Effector memory CD8-positive, alpha-beta T cell (primary cell): ENCODE data around the gene FAM3C.
"Not testable (repeated sequence)": the region's sequence is repeated elsewhere in the genome, so short reads cannot be mapped to it uniquely, and the experiment has no call there.

ENCODE experiments used
- ATAC-seq: fragments of 150-1000 bp; cut with Tn5 transposase; replicated peaks from 2 replicates; pipeline ENCODE4 v1.10.0; 2021; ENCODE audit warnings: mild to moderate bottlenecking, moderate library complexity
- DNase-seq, 3 experiments: peaks; one replicate each; pipeline ENCODE4 v3.0.0; 2021
- H3K27ac Mint-ChIP-seq, 2 donors: one replicate each; pipeline ENCODE4 v1.8.0; 2022; ENCODE audit warnings: mild to moderate bottlenecking in 2 of 2, mixed read lengths in 2 of 2, moderate library complexity in 2 of 2
- H3K27me3 Mint-ChIP-seq, 2 donors: one replicate each; pipeline ENCODE4 v1.8.0; 2022; ENCODE audit warnings: mixed read lengths in 2 of 2
- H3K36me3 Mint-ChIP-seq: one replicate; pipeline ENCODE4 v1.8.0; 2022; ENCODE audit warnings: mild to moderate bottlenecking, moderate library complexity, mixed read lengths; ENCODE audit not compliant: insufficient read depth
- H3K4me1 Mint-ChIP-seq, 2 donors: one replicate each; pipeline ENCODE4 v1.8.0; 2022; ENCODE audit warnings: low read depth in 2 of 2, mixed read lengths in 2 of 2
- H3K4me3 Mint-ChIP-seq, 2 donors: one replicate each; pipeline ENCODE4 v1.8.0; 2022; ENCODE audit warnings: mild to moderate bottlenecking in 2 of 2, mixed read lengths in 2 of 2, moderate library complexity in 2 of 2
- H3K9me3 Mint-ChIP-seq, 2 donors: one replicate each; pipeline ENCODE4 v1.8.0; 2022; ENCODE audit warnings: mixed read lengths in 2 of 2
- total RNA-seq, 9 experiments: gene quantifications; one replicate each; lab custom pipeline; 2026; lab: John Stamatoyannopoulos, UW

Gene FAM3C
- 11.8 to 41.9 (median 18.9) reads per million in 9 experiments for total RNA-seq

GRCh38 chr7:121395961-121396757, at the start of gene FAM3C:
Gene FAM3C, minus strand, starts transcription at chr7:121396308. Its CDS starts 13,339 bp downstream, at chr7:121382969.
- Mint-ChIP-seq H3K4me1 (peaks cover 15 to 18% of the 10 kb centered on the region in 2 donors), H3K27ac (peak within 1 kb of the TSS; percentile 65 to 82), H3K36me3 (peaks cover 13% of the 10 kb centered on the region), H3K9me3 (no peaks in the 10 kb centered on the region), H3K27me3 (no peaks in the 10 kb centered on the region), H3K4me3 (peak within 1 kb of the TSS; percentile 82 to 84)
- peak; percentile 67 to 75 (median 71) for DNase-seq
- peak; percentile 79 for ATAC-seq

- H3K27me3 Mint-ChIP-seq: no peaks in the 10 kb centered on the region
- ATAC-seq (peak; percentile 96), DNase-seq (peak; percentile 6 to 57 (median 46))
- H3K36me3 Mint-ChIP-seq: peaks cover 6% of the 10 kb centered on the region
- H3K4me3 Mint-ChIP-seq: peak overlapping the region in 1 of 2 donors; percentile 17
- peak overlapping the region; percentile 66 to 78 for H3K27ac Mint-ChIP-seq
- peaks cover 20 to 36% of the 10 kb centered on the region in 2 donors for H3K4me1 Mint-ChIP-seq
- H3K9me3 Mint-ChIP-seq: no peaks in the 10 kb centered on the region
Measured at GRCh38 chr7:121442845-121443244, 46.7 kb upstream of the FAM3C start.

- Mint-ChIP-seq H3K27me3 (no peaks in the 10 kb centered on the region), H3K4me1 (peaks cover 21 to 39% of the 10 kb centered on the region in 2 donors), H3K4me3 (peak overlapping the region; percentile 57 to 59), H3K27ac (peak overlapping the region; percentile 66 to 78), H3K9me3 (no peaks in the 10 kb centered on the region), H3K36me3 (peaks cover 6% of the 10 kb centered on the region)
- DNase-seq (no peak), ATAC-seq (peak; percentile 16)
Measured at GRCh38 chr7:121440857-121441503, 44.9 kb upstream of the FAM3C start.

GRCh38 chr7:121438043-121438955, 42.2 kb upstream of the FAM3C start:
- Mint-ChIP-seq H3K4me3 (peak overlapping the region; percentile 73 to 76), H3K4me1 (peaks cover 21 to 39% of the 10 kb centered on the region in 2 donors), H3K27ac (peak overlapping the region; percentile 89 to 91)
- ATAC-seq (peak; percentile 13), DNase-seq (peak; percentile 61 to 65 (median 64))
- not testable (repeated sequence) for H3K9me3 Mint-ChIP-seq, H3K36me3 Mint-ChIP-seq, H3K27me3 Mint-ChIP-seq

GRCh38 chr7:121437470-121437869, 41.4 kb upstream of the FAM3C start:
- Mint-ChIP-seq H3K4me1 (peaks cover 17 to 39% of the 10 kb centered on the region in 2 donors), H3K9me3 (no peaks in the 10 kb centered on the region), H3K4me3 (peak overlapping the region in 1 of 2 donors; percentile 73), H3K27me3 (no peaks in the 10 kb centered on the region), H3K36me3 (peaks cover 2% of the 10 kb centered on the region), H3K27ac (peak overlapping the region; percentile 89 to 91)
- DNase-seq (no peak), ATAC-seq (no peak)

GRCh38 chr7:121436688-121437087, 40.6 kb upstream of the FAM3C start:
- no peaks in the 10 kb centered on the region for H3K27me3 Mint-ChIP-seq
- H3K27ac Mint-ChIP-seq: no peak overlapping the region
- DNase-seq (no peak), ATAC-seq (no peak)
- H3K4me3 Mint-ChIP-seq: no peak overlapping the region
- peaks cover 2% of the 10 kb centered on the region for H3K36me3 Mint-ChIP-seq
- H3K9me3 Mint-ChIP-seq: no peaks in the 10 kb centered on the region
- peaks cover 17 to 33% of the 10 kb centered on the region in 2 donors for H3K4me1 Mint-ChIP-seq

- Mint-ChIP-seq H3K9me3 (no peaks in the 10 kb centered on the region), H3K36me3 (peaks cover 2% of the 10 kb centered on the region), H3K27ac (no peak overlapping the region), H3K4me3 (no peak overlapping the region), H3K4me1 (peaks cover 12 to 28% of the 10 kb centered on the region in 2 donors), H3K27me3 (no peaks in the 10 kb centered on the region)
- DNase-seq: no peak
- ATAC-seq: no peak
Measured at GRCh38 chr7:121436136-121436535, 40.0 kb upstream of the FAM3C start.

GRCh38 chr7:121433775-121434174, 37.7 kb upstream of the FAM3C start:
- Mint-ChIP-seq H3K27me3 (no peaks in the 10 kb centered on the region), H3K4me1 (peaks cover 10 to 12% of the 10 kb centered on the region in 2 donors), H3K4me3 (no peak overlapping the region), H3K9me3 (no peaks in the 10 kb centered on the region), H3K36me3 (peaks cover 2% of the 10 kb centered on the region), H3K27ac (no peak overlapping the region)
- no peak for DNase-seq
- ATAC-seq: no peak

- not testable (repeated sequence) for H3K27me3 Mint-ChIP-seq, H3K27ac Mint-ChIP-seq, H3K36me3 Mint-ChIP-seq, H3K4me3 Mint-ChIP-seq, ATAC-seq, H3K9me3 Mint-ChIP-seq, H3K4me1 Mint-ChIP-seq, DNase-seq
Measured at GRCh38 chr7:121432486-121432885, 36.4 kb upstream of the FAM3C start.

GRCh38 chr7:121431996-121432395, 35.9 kb upstream of the FAM3C start:
- Mint-ChIP-seq H3K4me1 (no peaks in the 10 kb centered on the region), H3K4me3 (no peak overlapping the region), H3K36me3 (peaks cover under 1% of the 10 kb centered on the region), H3K27ac (no peak overlapping the region), H3K27me3 (no peaks in the 10 kb centered on the region), H3K9me3 (no peaks in the 10 kb centered on the region)
- DNase-seq: no peak
- no peak for ATAC-seq

GRCh38 chr7:121431389-121431995, 35.4 kb upstream of the FAM3C start:
- Mint-ChIP-seq H3K4me3 (no peak overlapping the region), H3K9me3 (no peaks in the 10 kb centered on the region), H3K27me3 (no peaks in the 10 kb centered on the region), H3K4me1 (no peaks in the 10 kb centered on the region), H3K27ac (no peak overlapping the region), H3K36me3 (peaks cover 2% of the 10 kb centered on the region)
- DNase-seq (no peak), ATAC-seq (no peak)

- no peaks in the 10 kb centered on the region for H3K9me3 Mint-ChIP-seq
- no peak overlapping the region for H3K27ac Mint-ChIP-seq
- peaks cover 0 to 3% of the 10 kb centered on the region in 2 donors for H3K27me3 Mint-ChIP-seq
Measured at GRCh38 chr7:121430558-121430957, 34.5 kb upstream of the FAM3C start.

GRCh38 chr7:121429798-121430197, 33.7 kb upstream of the FAM3C start:
- Mint-ChIP-seq H3K27me3 (peaks cover 1 to 5% of the 10 kb centered on the region in 2 donors), H3K36me3 (peaks cover 2% of the 10 kb centered on the region), H3K4me3 (no peak overlapping the region), H3K27ac (no peak overlapping the region), H3K9me3 (no peaks in the 10 kb centered on the region), H3K4me1 (no peaks in the 10 kb centered on the region)
- no peak for DNase-seq
- ATAC-seq: no peak

More at GRCh38 chr7:121430558-121430957, 34.5 kb upstream of the FAM3C start:
- Mint-ChIP-seq H3K36me3 (peaks cover 2% of the 10 kb centered on the region), H3K4me1 (no peaks in the 10 kb centered on the region), H3K4me3 (no peak overlapping the region)
- no peak for DNase-seq
- no peak for ATAC-seq
